Left cardiac atrium (tissue), 4 donors: ENCODE data around the gene NISCH. TPM values are rescaled to one million over a fixed set of nuclear protein-coding genes. Genes with fewer than 3 reads are reported as not detected.

Source experiments
- ATAC-seq, 2 donors: fragments of 200-7000 bp; cut with Tn5 transposase; one replicate each; pipeline ENCODE4 v1.9.1; 2020; ENCODE audit warnings: mild to moderate bottlenecking in 2 of 2, moderate library complexity in 2 of 2
- DNase-seq: peaks from one replicate; pipeline ENCODE4 v3.0.0-alpha.2; 2020
- intact Hi-C, 2 donors: fragments of 100-400 bp; cut with DNase I; formaldehyde crosslinking; loops; one replicate each; pipeline versions ENCODE4 v1.14.1 to v1.15.1; 2022 to 2023
- total RNA-seq, 2 donors: library from RNA; stranded (reverse); fragmentation: NEBNext Ultra II Directional; extraction: Animal tissue kit (Norgen Biotek cat#: 25700); gene quantifications; one replicate each; pipeline ENCODE4 v1.2.1, GENCODE V29; 2021
- donor health status: DM: no; HTN: yes; CAD: no.
- donor health status: DM: no; HTN: yes; CAD: no; lungs with severe emphysema.
- donor health status: DM: yes; HTN: yes; CAD: no.
- donor health status: Dilated cardiomyopathy.

The NISCH gene
- total RNA-seq, 2 donors from 2014 or later = 45.9 to 49.0 TPM

GRCh38 chr3:52458031-52458760 lies 2.8 kb downstream of the NISCH start:
- intact Hi-C loops = loop anchor here in 1 of 2 donors (10.0 kb wide), 1 partner anchor 227 kb away; the partner anchor contains the start of genes GNL3 and PBRM1
- no peak for DNase-seq
- ATAC-seq = no peak

GRCh38 chr3:52458770-52459545 lies 3.6 kb downstream of the NISCH start:
- ATAC-seq (no peak), DNase-seq (no peak)
- intact Hi-C loops = loop anchor here in 1 of 2 donors (10.0 kb wide), 1 partner anchor 226 kb away; the partner anchor contains the start of genes GNL3 and PBRM1

- DNase-seq (peak; percentile 7), ATAC-seq (no peak)
- intact Hi-C loops = no loop called here
Observed at GRCh38 chr3:52461874-52462273, 6.5 kb downstream of the NISCH start.

GRCh38 chr3:52463416-52463815 lies 8.0 kb downstream of the NISCH start:
- no peak for ATAC-seq
- no peak for DNase-seq
- intact Hi-C loops = no loop called here

- ATAC-seq (peak; percentile 28 to 61), DNase-seq (peak; percentile 26)
- intact Hi-C loops = no loop called here
Observed at GRCh38 chr3:52468336-52468735, 12.9 kb downstream of the NISCH start.

GRCh38 chr3:52469001-52469400 lies 13.6 kb downstream of the NISCH start:
- peak; percentile 5 for DNase-seq
- intact Hi-C loops = no loop called here
- ATAC-seq = no peak

GRCh38 chr3:52470920-52471319 lies 15.5 kb downstream of the NISCH start:
- DNase-seq (peak; percentile 17), ATAC-seq (no peak)
- intact Hi-C loops = loop anchor here (5.0 to 10.0 kb wide), 3 partner anchors 61 to 214 kb away; partner anchors contain the start of genes GNL3 (in 1 of the 2), NT5DC2 (in 1 of the 2), PBRM1 (in 1 of the 2) and UQCC5 (in 1 of the 2)

GRCh38 chr3:52471371-52472238 lies 16.2 kb downstream of the NISCH start:
- ATAC-seq (peak; percentile 65 to 80), DNase-seq (peak; percentile 82)
- intact Hi-C loops = loop anchor here (5.0 to 10.0 kb wide), 3 partner anchors 61 to 213 kb away; partner anchors contain the start of genes GNL3 (in 1 of the 2), NT5DC2 (in 1 of the 2), PBRM1 (in 1 of the 2) and UQCC5 (in 1 of the 2)

GRCh38 chr3:52472239-52473000 lies 17.0 kb downstream of the NISCH start:
- peak; percentile 8 for DNase-seq
- intact Hi-C loops = loop anchor here (5.0 to 10.0 kb wide), 3 partner anchors 60 to 212 kb away; partner anchors contain the start of genes GNL3 (in 1 of the 2), NT5DC2 (in 1 of the 2), PBRM1 (in 1 of the 2) and UQCC5 (in 1 of the 2)
- no peak for ATAC-seq

- DNase-seq = peak; percentile 19
- peak in 1 of 2 donors; percentile 21 for ATAC-seq
- intact Hi-C loops = loop anchor here (5.0 to 10.0 kb wide), 3 partner anchors 59 to 212 kb away; partner anchors contain the start of genes GNL3 (in 1 of the 2), NT5DC2 (in 1 of the 2), PBRM1 (in 1 of the 2) and UQCC5 (in 1 of the 2)
Observed at GRCh38 chr3:52473026-52473425, 17.6 kb downstream of the NISCH start.

- no peak for ATAC-seq
- intact Hi-C loops = loop anchor here in 1 of 2 donors (10.0 kb wide), 1 partner anchor 208 kb away; the partner anchor contains the start of genes GNL3 and PBRM1
- DNase-seq = peak; percentile 24
Observed at GRCh38 chr3:52477076-52477795, 21.8 kb downstream of the NISCH start.

- intact Hi-C loops = loop anchor here in 1 of 2 donors (10.0 kb wide), 1 partner anchor 207 kb away; the partner anchor contains the start of genes GNL3 and PBRM1
- ATAC-seq (no peak), DNase-seq (peak; percentile 7)
Observed at GRCh38 chr3:52477796-52478095, 22.3 kb downstream of the NISCH start.

GRCh38 chr3:52479037-52479876 lies 23.9 kb downstream of the NISCH start:
- DNase-seq = peak; percentile 11
- intact Hi-C loops = loop anchor here in 1 of 2 donors (10.0 kb wide), 1 partner anchor 206 kb away; the partner anchor contains the start of genes GNL3 and PBRM1
- no peak for ATAC-seq

- no peak for ATAC-seq
- intact Hi-C loops = loop anchor here in 1 of 2 donors (10.0 kb wide), 1 partner anchor 205 kb away; the partner anchor contains the start of genes GNL3 and PBRM1
- peak; percentile 30 for DNase-seq
Observed at GRCh38 chr3:52479877-52480575, 24.6 kb downstream of the NISCH start.
